Measurements from ENCODE around the gene NINL.

DNA sequence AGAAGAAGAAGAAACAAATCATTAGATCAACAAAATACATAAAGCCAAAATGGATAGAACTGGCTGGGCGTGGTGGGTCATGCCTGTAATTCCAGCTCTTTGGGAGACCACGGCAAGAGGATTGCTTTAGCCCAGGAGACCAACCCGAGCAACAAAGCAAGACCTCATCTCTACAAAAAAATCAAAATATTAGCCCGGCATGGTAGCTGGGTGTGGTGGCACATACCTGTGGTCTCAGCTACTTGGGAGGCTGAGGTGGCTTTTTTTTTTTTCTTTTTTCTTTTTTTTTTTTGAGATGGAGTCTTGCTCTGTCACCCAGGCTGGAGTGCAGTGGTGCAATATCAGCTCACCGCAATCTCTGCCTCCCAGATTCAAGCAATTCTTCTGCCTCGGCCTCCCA is 21.5 kb downstream of the NINL start:
- TF ChIP-seq, protein P1, sequence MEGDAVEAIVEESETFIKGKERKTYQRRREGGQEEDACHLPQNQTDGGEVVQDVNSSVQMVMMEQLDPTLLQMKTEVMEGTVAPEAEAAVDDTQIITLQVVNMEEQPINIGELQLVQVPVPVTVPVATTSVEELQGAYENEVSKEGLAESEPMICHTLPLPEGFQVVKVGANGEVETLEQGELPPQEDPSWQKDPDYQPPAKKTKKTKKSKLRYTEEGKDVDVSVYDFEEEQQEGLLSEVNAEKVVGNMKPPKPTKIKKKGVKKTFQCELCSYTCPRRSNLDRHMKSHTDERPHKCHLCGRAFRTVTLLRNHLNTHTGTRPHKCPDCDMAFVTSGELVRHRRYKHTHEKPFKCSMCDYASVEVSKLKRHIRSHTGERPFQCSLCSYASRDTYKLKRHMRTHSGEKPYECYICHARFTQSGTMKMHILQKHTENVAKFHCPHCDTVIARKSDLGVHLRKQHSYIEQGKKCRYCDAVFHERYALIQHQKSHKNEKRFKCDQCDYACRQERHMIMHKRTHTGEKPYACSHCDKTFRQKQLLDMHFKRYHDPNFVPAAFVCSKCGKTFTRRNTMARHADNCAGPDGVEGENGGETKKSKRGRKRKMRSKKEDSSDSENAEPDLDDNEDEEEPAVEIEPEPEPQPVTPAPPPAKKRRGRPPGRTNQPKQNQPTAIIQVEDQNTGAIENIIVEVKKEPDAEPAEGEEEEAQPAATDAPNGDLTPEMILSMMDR (IDR thresholded peaks at IDR 0.05) = no peak
- TF ChIP-seq POLR2A (IDR thresholded peaks at IDR 0.05) = no peak

Data from upper lobe of left lung (tissue), 4 donors.